Tibial artery (tissue), 4 donors: ENCODE data around the gene TSSK2.

Experiments used
- DNase-seq, 2 donors: peaks; one replicate each; pipeline ENCODE4 v3.0.0-alpha.2; 2019
- H3K27ac ChIP-seq, 2 donors: fragments of 200-600 bp; sonication (generic) in 1 of 2; 1 replicate in 1 of 2; 2 replicates in 1 of 2; pipeline ENCODE4 v1.5.1; 2018 to 2019; ENCODE audit warnings: mild to moderate bottlenecking in 1 of 2
- H3K27me3 ChIP-seq, 2 donors: fragments of 200-600 bp; sonication (generic) in 1 of 2; one replicate each; pipeline versions ENCODE4 v1.5.1 to v1.6.0; 2016 to 2019
- H3K36me3 ChIP-seq, 3 donors: fragments of 200-600 bp; sonication (generic) in 2 of 3; one replicate each; pipeline ENCODE4 v1.5.1; 2016 to 2019; ENCODE audit warnings: mild to moderate bottlenecking in 2 of 3
- H3K4me1 ChIP-seq, 4 donors: fragments of 200-600 bp; sonication (generic) in 2 of 4; 1 replicate in 3 of 4; 2 replicates in 1 of 4; pipeline ENCODE4 v1.5.1; 2016 to 2019
- H3K4me3 ChIP-seq, 2 donors: fragments of 200-600 bp; sonication (generic) in 1 of 2; 1 replicate in 1 of 2; 2 replicates in 1 of 2; pipeline ENCODE4 v1.5.1; 2018 to 2019; ENCODE audit warnings: mild to moderate bottlenecking in 2 of 2
- H3K9me3 ChIP-seq, 3 donors: fragments of 200-600 bp; sonication (generic) in 1 of 3; one replicate each; pipeline ENCODE4 v1.5.1; 2016 to 2019
- CTCF ChIP-seq, 2 experiments: fragments of 200-600 bp in 1 of 2; fragments of 450-650 bp in 1 of 2; IDR thresholded peaks; one replicate each; pipeline ENCODE4 v1.5.1; 2017 to 2019; ENCODE audit warnings: antibody characterized with exemption in 2 of 2, mild to moderate bottlenecking in 1 of 2, moderate library complexity in 1 of 2
- intact Hi-C: fragments of 100-400 bp; cut with DNase I; formaldehyde crosslinking; loops from one replicate; pipeline ENCODE4 v1.15.0; 2023; ENCODE audit warnings: low total_unique reads

Gene TSSK2

GRCh38 chr22:19085233-19085718 lies 45.8 kb upstream of the TSSK2 start:
- Histone ChIP-seq H3K4me1 (peaks cover 0 to 10% (median 1%) of the 10 kb centered on the region in 4 donors), H3K4me3 (no peak overlapping the region), H3K27me3 (no peaks in the 10 kb centered on the region), H3K27ac (no peak overlapping the region), H3K36me3 (peaks cover 6 to 50% (median 32%) of the 10 kb centered on the region in 3 donors), H3K9me3 (no peaks in the 10 kb centered on the region)
- no peak for TF ChIP-seq CTCF (IDR thresholded peaks at IDR 0.05)
- peak in 1 of 2 donors; percentile 21 for DNase-seq
- intact Hi-C loops = no loop called here

DNA sequence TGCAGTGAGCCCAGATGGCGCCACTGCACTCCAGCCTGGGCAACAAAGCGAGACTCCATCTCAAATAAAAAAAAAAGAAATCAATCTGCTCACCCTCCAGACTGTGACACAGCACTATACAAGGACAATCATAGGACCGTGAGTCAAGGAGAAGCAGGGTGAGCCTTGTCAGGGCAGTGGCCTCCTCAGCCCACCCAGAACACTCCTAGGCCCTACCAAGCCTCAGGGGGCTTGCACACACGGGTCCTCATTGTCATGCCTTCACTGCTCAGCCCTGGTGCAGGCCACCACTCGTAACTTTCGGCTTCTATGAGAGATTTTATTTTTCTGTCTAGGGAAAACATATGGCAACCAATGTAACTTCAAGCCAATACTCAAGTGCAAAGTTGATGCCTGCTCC lies 44.7 kb upstream of the TSSK2 start:
- intact Hi-C loops = no loop called here
- no peak overlapping the region for H3K27ac ChIP-seq
- peaks cover 6 to 41% (median 23%) of the 10 kb centered on the region in 3 donors for H3K36me3 ChIP-seq
- no peak overlapping the region for H3K4me3 ChIP-seq
- H3K4me1 ChIP-seq = peaks cover 0 to 10% (median 1%) of the 10 kb centered on the region in 4 donors
- H3K27me3 ChIP-seq = no peaks in the 10 kb centered on the region
- TF ChIP-seq CTCF (IDR thresholded peaks at IDR 0.05) = no peak
- DNase-seq = peak in 1 of 2 donors; percentile 17
- no peaks in the 10 kb centered on the region for H3K9me3 ChIP-seq

GRCh38 chr22:19086896-19087295 lies 44.2 kb upstream of the TSSK2 start:
- H3K27me3 ChIP-seq = no peaks in the 10 kb centered on the region

DNA sequence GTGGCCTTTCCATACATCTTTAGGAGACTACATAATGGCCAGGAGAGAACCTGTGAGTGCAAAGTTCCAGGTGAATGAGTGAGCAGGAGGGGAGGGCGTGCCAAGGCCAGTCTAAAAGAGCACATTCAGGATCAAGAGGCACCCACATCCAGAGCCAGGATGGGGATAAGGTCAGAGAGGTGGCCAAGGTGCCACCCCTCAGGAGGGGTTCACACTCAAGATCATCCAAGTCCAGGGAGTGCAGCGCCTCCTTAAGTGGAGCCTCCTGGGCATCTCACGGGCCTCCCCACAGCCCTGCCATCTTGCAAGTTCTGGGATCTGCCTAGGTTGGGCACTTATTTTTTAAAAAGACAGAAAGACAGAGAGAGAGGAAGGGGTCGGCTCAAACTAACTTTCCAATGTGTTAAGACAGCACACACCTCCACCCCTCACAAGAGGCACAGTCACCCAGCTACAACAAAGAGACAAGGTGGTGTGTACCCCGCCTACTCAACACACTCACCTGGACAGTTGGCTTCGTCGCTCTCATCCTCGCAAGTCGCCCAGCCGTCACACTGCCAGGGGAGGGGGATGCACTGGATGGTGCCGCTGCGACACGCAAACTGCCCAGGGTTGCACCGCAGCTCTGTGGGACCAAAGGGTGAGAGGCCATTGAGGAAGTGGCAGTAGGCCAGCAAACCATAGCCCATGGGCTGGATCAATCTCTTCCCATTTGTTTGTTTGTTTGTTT lies 42.1 kb upstream of the TSSK2 start:
- peak in 1 of 2 donors; percentile 38 for DNase-seq
- no peak overlapping the region for H3K4me3 ChIP-seq
- no peak for TF ChIP-seq CTCF (IDR thresholded peaks at IDR 0.05)
- peaks cover 0 to 19% (median 1%) of the 10 kb centered on the region in 4 donors for H3K4me1 ChIP-seq
- intact Hi-C loops = no loop called here
- H3K36me3 ChIP-seq = peaks cover 6 to 36% (median 23%) of the 10 kb centered on the region in 3 donors
- no peaks in the 10 kb centered on the region for H3K9me3 ChIP-seq
- no peaks in the 10 kb centered on the region for H3K27me3 ChIP-seq
- H3K27ac ChIP-seq = no peak overlapping the region

More at GRCh38 chr22:19086896-19087295, 44.2 kb upstream of the TSSK2 start:
- intact Hi-C loops = no loop called here
- Histone ChIP-seq H3K27ac (no peak overlapping the region), H3K4me3 (no peak overlapping the region), H3K36me3 (peaks cover 6 to 41% (median 23%) of the 10 kb centered on the region in 3 donors), H3K4me1 (peaks cover 0 to 11% (median 1%) of the 10 kb centered on the region in 4 donors), H3K9me3 (no peaks in the 10 kb centered on the region)
- TF ChIP-seq CTCF (IDR thresholded peaks at IDR 0.05) = no peak
- peak in 1 of 2 donors; percentile 35 for DNase-seq

DNA sequence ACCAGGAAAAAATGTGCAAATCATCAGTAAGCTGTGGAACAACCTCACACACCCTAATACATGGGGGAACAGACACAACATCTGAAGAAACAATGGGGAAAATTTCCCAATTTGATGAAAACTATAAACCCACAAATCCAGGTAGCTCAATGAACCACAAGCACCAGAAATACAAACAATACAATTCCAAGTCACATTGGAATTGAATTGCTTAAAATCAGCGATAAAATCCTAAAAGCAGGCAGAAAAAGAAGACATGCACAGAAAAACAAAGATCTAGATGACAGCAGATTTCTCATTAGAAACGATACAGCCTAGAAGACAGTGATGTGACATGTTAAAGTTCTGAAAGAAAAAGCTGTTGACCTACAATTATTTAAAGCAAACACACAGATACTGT lies 40.9 kb upstream of the TSSK2 start:
- no peak for DNase-seq
- Histone ChIP-seq H3K9me3 (no peaks in the 10 kb centered on the region), H3K27me3 (no peaks in the 10 kb centered on the region), H3K27ac (no peak overlapping the region), H3K4me1 (peaks cover 0 to 17% (median under 1%) of the 10 kb centered on the region in 4 donors), H3K4me3 (no peak overlapping the region), H3K36me3 (peaks cover 6 to 32% (median 23%) of the 10 kb centered on the region in 3 donors)
- intact Hi-C loops = no loop called here
- no peak for TF ChIP-seq CTCF (IDR thresholded peaks at IDR 0.05)
